ENCODE measurements around the gene FOXO6.

FOXO6 gene

GRCh38 chr1:41386196-41386663, 25.0 kb downstream of the FOXO6 start:
- no peak for DNase-seq

GRCh38 chr1:41387667-41388091, 26.4 kb downstream of the FOXO6 start:
- no peak for DNase-seq

- DNase-seq, result no peak
Measured at GRCh38 chr1:41388510-41388909, 27.3 kb downstream of the FOXO6 start.

GRCh38 chr1:41389009-41389408, 27.8 kb downstream of the FOXO6 start:
- no peak for DNase-seq

- DNase-seq, result no peak
Measured at GRCh38 chr1:41390166-41390565, 28.9 kb downstream of the FOXO6 start.

GRCh38 chr1:41390573-41390972, 29.3 kb downstream of the FOXO6 start:
- no peak for DNase-seq

GRCh38 chr1:41391834-41392527, 30.7 kb downstream of the FOXO6 start:
- no peak for DNase-seq

GRCh38 chr1:41392528-41392924, 31.3 kb downstream of the FOXO6 start:
- no peak for DNase-seq

GRCh38 chr1:41393716-41394368, 32.6 kb downstream of the FOXO6 start:
- no peak for DNase-seq

- no peak for DNase-seq
Measured at GRCh38 chr1:41394369-41394744, 33.1 kb downstream of the FOXO6 start.

- DNase-seq, result no peak
Measured at GRCh38 chr1:41394959-41395956, 34.0 kb downstream of the FOXO6 start.

- no peak for DNase-seq
Measured at GRCh38 chr1:41396084-41396483, 34.9 kb downstream of the FOXO6 start.

GRCh38 chr1:41397020-41397419, 35.8 kb downstream of the FOXO6 start:
- no peak for DNase-seq

- DNase-seq, result no peak
Measured at GRCh38 chr1:41397753-41398330, 36.6 kb downstream of the FOXO6 start.

- no peak for DNase-seq
Measured at GRCh38 chr1:41399145-41399795, 38.0 kb downstream of the FOXO6 start.

- no peak for DNase-seq
Measured at GRCh38 chr1:41400225-41400624, 39.0 kb downstream of the FOXO6 start.

GRCh38 chr1:41401899-41402298, 40.7 kb downstream of the FOXO6 start:
- DNase-seq, result no peak

GRCh38 chr1:41404308-41404761, 43.1 kb downstream of the FOXO6 start:
- DNase-seq, result no peak

- DNase-seq, result no peak
Measured at GRCh38 chr1:41407664-41408252, 46.5 kb downstream of the FOXO6 start.

GRCh38 chr1:41408691-41409090, 47.5 kb downstream of the FOXO6 start:
- DNase-seq, result no peak

GRCh38 chr1:41409825-41410224, 48.6 kb downstream of the FOXO6 start:
- DNase-seq, result no peak

GRCh38 chr1:41410462-41410861, 49.2 kb downstream of the FOXO6 start:
- no peak for DNase-seq
